Activated T-helper 1 cell treated with Interleukin-2 at 50 U/mL for 16 hours (primary cell): ENCODE data around the gene ZNF28.
"Not testable (repeated sequence)": the region's sequence is repeated elsewhere in the genome, so short reads cannot be mapped to it uniquely, and the experiment has no call there.

Experiments
- DNase-seq: peaks from one replicate; pipeline ENCODE4 v3.0.0-alpha.2; 2020; ENCODE audit warnings: low read depth

ZNF28 gene

GRCh38 chr19:52821204-52821960, at the start of gene ZNF28:
ZNF28 (minus strand) TSS chr19:52821633; CDS start chr19:52817958, 3,675 bp downstream.
- DNase-seq = peak; percentile 30

GRCh38 chr19:52868031-52868430, 46.6 kb upstream of the ZNF28 start:
- not testable (repeated sequence) for DNase-seq

- peak; percentile 52 for DNase-seq
Measured at GRCh38 chr19:52857378-52858191, 36.2 kb upstream of the ZNF28 start, which contains the start of gene ZNF468. ZNF468 (minus strand) TSS chr19:52857619; CDS start chr19:52854272, 3,347 bp downstream.

- not testable (repeated sequence) for DNase-seq
Measured at GRCh38 chr19:52856540-52857377, 35.3 kb upstream of the ZNF28 start.

- not testable (repeated sequence) for DNase-seq
Measured at GRCh38 chr19:52847352-52847751, 25.9 kb upstream of the ZNF28 start.

- DNase-seq = not testable (repeated sequence)
Measured at GRCh38 chr19:52840825-52841465, 19.5 kb upstream of the ZNF28 start.

- DNase-seq = not testable (repeated sequence)
Measured at GRCh38 chr19:52834289-52834688, 12.9 kb upstream of the ZNF28 start.

- not testable (repeated sequence) for DNase-seq
Measured at GRCh38 chr19:52833541-52833940, 12.1 kb upstream of the ZNF28 start.

GRCh38 chr19:52829866-52830265, 8.4 kb upstream of the ZNF28 start:
- DNase-seq = not testable (repeated sequence)

- DNase-seq = no peak
Measured at GRCh38 chr19:52825765-52826164, 4.3 kb upstream of the ZNF28 start.

GRCh38 chr19:52823676-52824075, 2.2 kb upstream of the ZNF28 start:
- no peak for DNase-seq

GRCh38 chr19:52820472-52821203, 795 bp downstream of the ZNF28 start:
- DNase-seq = not testable (repeated sequence)

GRCh38 chr19:52809801-52810200, 11.6 kb downstream of the ZNF28 start:
- no peak for DNase-seq

- DNase-seq = not testable (repeated sequence)
Measured at GRCh38 chr19:52799950-52800640, 21.3 kb downstream of the ZNF28 start.

GRCh38 chr19:52789440-52789839, 32.0 kb downstream of the ZNF28 start:
- no peak for DNase-seq

- peak; percentile 46 for DNase-seq
Measured at GRCh38 chr19:52786464-52787354, 34.7 kb downstream of the ZNF28 start, which contains the start of gene ZNF600. ZNF600 (minus strand) TSS chr19:52786791; CDS start chr19:52778888, 7,903 bp downstream.

GRCh38 chr19:52786078-52786463, 35.4 kb downstream of the ZNF28 start:
- no peak for DNase-seq

GRCh38 chr19:52785506-52785905, 35.9 kb downstream of the ZNF28 start:
- no peak for DNase-seq

- DNase-seq = not testable (repeated sequence)
Measured at GRCh38 chr19:52782864-52783263, 38.6 kb downstream of the ZNF28 start.
